ENCODE measurements around the gene PPP1R3G. TPM values are rescaled to one million over a fixed set of nuclear protein-coding genes. Genes with fewer than 3 reads are reported as not detected.
"Not testable (repeated sequence)": the region's sequence is repeated elsewhere in the genome, so short reads cannot be mapped to it uniquely, and the experiment has no call there.

PPP1R3G gene
- total RNA-seq, 1 donor, result 0.31 TPM

DNA sequence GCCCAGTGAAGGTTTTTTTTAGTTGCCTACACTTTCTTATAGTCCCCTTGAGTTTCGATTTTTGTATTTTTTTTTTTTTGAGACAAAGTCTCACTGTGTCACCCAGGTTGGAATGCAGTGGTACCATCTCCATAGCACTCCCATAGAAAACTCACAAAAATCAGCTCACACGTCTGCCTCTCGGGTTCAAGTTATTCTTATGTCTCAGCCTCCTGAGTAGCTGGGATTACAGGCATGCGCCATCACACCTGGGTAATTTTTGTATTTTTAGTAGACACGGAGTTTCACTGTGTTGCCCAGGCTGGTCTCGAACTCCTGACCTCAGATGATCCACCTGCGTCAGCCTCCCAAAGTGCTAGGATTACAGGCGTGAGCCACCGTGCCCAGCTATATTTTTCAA lies 24.7 kb upstream of the PPP1R3G start:
- not testable (repeated sequence) for H3K4me1 ChIP-seq (ENCODE audit: insufficient read depth, low read length); H3K9me3 ChIP-seq (ENCODE audit: low read depth, low read length); H3K4me3 ChIP-seq (ENCODE audit: low read length); H3K27me3 ChIP-seq (ENCODE audit: insufficient read depth, low read length)

GRCh38 chr6:5061152-5061551 lies 24.0 kb upstream of the PPP1R3G start:
- Histone ChIP-seq H3K9me3 (ENCODE audit: low read depth, low read length) (no peaks in the 10 kb centered on the region), H3K4me3 (ENCODE audit: low read length) (no peak overlapping the region), H3K27me3 (ENCODE audit: insufficient read depth, low read length) (no peaks in the 10 kb centered on the region), H3K4me1 (ENCODE audit: insufficient read depth, low read length) (no peaks in the 10 kb centered on the region)

DNA sequence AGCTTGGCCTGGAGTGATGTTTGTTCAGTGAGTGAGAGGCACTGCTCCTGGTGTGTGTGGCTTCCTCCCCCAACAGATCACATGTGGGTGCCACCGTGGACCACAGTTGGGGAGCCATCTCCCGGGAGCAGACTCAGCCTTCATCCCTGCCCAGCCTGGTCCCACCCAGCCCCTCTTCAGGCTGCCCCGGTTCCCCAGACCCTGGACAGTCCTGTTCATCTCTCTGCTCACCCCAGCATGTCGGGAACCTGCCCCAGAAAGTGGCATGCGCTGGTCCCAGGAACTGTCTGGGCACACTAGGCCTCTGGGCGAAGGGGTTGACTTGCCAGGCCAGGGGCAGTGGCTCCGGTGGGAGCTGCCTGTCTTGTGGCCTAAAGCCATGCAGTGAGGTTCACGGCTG lies 21.5 kb upstream of the PPP1R3G start:
- Histone ChIP-seq H3K4me1 (ENCODE audit: insufficient read depth, low read length) (no peaks in the 10 kb centered on the region), H3K9me3 (ENCODE audit: low read depth, low read length) (no peaks in the 10 kb centered on the region), H3K4me3 (ENCODE audit: low read length) (no peak overlapping the region), H3K27me3 (ENCODE audit: insufficient read depth, low read length) (no peaks in the 10 kb centered on the region)

DNA sequence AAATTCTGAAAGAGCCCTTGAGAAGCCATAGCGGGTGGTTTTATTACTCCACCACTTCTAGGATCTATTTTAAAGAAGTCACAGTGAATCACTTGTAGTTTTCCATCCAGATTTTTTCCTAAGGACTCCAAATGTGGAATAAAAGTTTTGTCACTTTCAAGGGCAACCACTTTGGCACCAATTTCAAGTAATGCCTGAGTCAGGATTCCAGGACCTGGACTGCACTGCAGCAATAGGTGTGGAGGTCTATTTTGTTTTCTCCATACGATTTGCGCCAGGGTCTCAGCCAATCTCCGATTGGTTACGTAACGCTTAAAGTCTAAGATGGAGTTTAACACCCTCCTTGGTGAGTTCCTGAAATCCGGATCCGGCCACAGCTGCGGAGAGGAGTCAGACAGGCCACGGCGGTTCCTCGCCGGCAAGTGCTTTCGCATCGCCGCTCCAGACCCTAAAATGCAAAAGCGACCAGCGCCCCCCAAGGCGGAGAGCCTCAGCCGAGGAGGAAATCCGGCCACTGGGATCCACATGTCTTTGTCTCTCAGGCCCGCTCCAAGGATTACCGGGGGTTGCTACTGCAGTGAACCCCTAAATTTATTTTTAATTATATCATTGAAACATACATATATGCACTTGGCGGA lies 18.6 kb upstream of the PPP1R3G start:
- no peaks in the 10 kb centered on the region for H3K9me3 ChIP-seq (ENCODE audit: low read depth, low read length)
- no peaks in the 10 kb centered on the region for H3K4me1 ChIP-seq (ENCODE audit: insufficient read depth, low read length)
- H3K4me3 ChIP-seq (ENCODE audit: low read length), result no peak overlapping the region
- no peaks in the 10 kb centered on the region for H3K27me3 ChIP-seq (ENCODE audit: insufficient read depth, low read length)

GRCh38 chr6:5067305-5067704 lies 17.8 kb upstream of the PPP1R3G start:
- H3K4me3 ChIP-seq (ENCODE audit: low read length), result no peak overlapping the region
- H3K9me3 ChIP-seq (ENCODE audit: low read depth, low read length), result no peaks in the 10 kb centered on the region
- no peaks in the 10 kb centered on the region for H3K4me1 ChIP-seq (ENCODE audit: insufficient read depth, low read length)
- H3K27me3 ChIP-seq (ENCODE audit: insufficient read depth, low read length), result no peaks in the 10 kb centered on the region

DNA sequence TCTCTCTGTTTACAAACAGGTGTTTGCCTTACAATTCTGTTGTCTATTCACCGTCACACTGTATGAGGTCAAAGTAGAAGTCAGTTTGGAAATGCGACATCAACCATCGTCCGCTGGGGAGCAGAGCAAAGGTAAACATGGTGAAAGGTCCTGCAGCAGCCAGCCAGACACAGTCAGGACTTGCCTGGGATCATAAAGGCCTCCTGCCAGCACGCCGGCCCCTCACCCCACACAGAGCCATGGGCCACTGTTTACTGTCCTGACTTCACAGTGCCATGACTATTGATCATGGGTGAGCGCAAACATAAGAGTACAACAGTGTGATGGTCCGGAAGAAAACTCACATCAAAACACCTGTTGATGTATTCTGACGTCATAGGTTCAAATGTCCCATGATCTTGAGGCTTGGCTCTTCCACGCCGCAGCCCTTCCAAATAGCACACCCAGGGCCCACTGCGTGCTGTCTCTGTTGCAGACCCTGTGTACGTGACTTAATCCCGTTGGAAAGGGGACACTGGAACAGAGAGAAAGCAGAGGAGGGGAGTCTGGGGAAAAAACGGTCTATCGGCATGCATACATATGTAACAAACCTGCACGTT lies 16.9 kb upstream of the PPP1R3G start:
- no peak overlapping the region for H3K4me3 ChIP-seq (ENCODE audit: low read length)
- no peaks in the 10 kb centered on the region for H3K9me3 ChIP-seq (ENCODE audit: low read depth, low read length)
- H3K4me1 ChIP-seq (ENCODE audit: insufficient read depth, low read length), result no peaks in the 10 kb centered on the region
- H3K27me3 ChIP-seq (ENCODE audit: insufficient read depth, low read length), result no peaks in the 10 kb centered on the region

DNA sequence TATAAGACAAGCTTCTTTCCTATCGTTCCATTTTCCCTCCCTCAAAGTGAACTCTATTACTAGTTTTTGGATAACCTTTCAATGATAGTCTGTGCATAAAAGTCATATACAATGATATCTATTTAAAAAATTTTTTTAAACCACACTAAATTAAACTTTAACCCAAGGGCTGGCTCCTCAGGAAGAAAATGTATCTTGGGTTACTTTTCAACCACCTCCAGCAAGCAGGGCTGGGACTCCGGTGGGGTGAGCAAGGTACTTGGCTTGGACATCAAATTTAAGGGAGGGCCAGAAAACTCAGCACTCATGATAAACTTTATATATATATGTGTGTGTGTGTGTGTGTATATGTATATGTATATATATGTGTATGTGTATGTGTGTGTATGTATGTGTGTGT lies 13.9 kb upstream of the PPP1R3G start:
- no peak overlapping the region for H3K4me3 ChIP-seq (ENCODE audit: low read length)
- H3K27me3 ChIP-seq (ENCODE audit: insufficient read depth, low read length), result no peaks in the 10 kb centered on the region
- no peaks in the 10 kb centered on the region for H3K4me1 ChIP-seq (ENCODE audit: insufficient read depth, low read length)
- H3K9me3 ChIP-seq (ENCODE audit: low read depth, low read length), result no peaks in the 10 kb centered on the region

DNA sequence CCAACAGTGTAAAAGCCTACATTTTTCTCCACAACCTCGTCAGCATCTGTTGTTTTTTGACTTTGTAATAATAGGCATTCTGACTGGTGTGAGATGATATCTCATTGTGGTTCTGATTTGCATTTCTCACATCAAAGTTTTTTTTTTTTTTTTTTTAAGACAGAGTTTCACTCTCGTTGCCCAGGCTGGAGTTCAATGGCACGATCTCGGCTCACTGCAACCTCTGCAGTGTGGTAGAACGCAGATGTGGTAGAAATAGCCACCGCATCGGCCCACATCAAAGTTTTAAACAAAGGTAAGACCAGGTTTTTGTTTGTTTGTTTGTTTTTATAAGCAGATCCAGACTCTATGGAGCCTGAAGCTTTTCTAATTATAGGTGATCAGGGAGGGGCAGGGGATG lies 12.7 kb upstream of the PPP1R3G start:
- H3K4me3 ChIP-seq (ENCODE audit: low read length), result no peak overlapping the region
- H3K4me1 ChIP-seq (ENCODE audit: insufficient read depth, low read length), result no peaks in the 10 kb centered on the region
- no peaks in the 10 kb centered on the region for H3K27me3 ChIP-seq (ENCODE audit: insufficient read depth, low read length)
- H3K9me3 ChIP-seq (ENCODE audit: low read depth, low read length), result no peaks in the 10 kb centered on the region

GRCh38 chr6:5073992-5074391 lies 11.1 kb upstream of the PPP1R3G start:
- H3K4me3 ChIP-seq (ENCODE audit: low read length), result no peak overlapping the region

GRCh38 chr6:5076931-5077330 lies 8.2 kb upstream of the PPP1R3G start:
- Histone ChIP-seq H3K9me3 (ENCODE audit: low read depth, low read length) (no peaks in the 10 kb centered on the region), H3K27me3 (ENCODE audit: insufficient read depth, low read length) (no peaks in the 10 kb centered on the region), H3K4me1 (ENCODE audit: insufficient read depth, low read length) (no peaks in the 10 kb centered on the region), H3K4me3 (ENCODE audit: low read length) (no peak overlapping the region)

More at GRCh38 chr6:5073992-5074391, 11.1 kb upstream of the PPP1R3G start:
- no peaks in the 10 kb centered on the region for H3K9me3 ChIP-seq (ENCODE audit: low read depth, low read length)
- H3K4me1 ChIP-seq (ENCODE audit: insufficient read depth, low read length), result no peaks in the 10 kb centered on the region
- no peaks in the 10 kb centered on the region for H3K27me3 ChIP-seq (ENCODE audit: insufficient read depth, low read length)

DNA sequence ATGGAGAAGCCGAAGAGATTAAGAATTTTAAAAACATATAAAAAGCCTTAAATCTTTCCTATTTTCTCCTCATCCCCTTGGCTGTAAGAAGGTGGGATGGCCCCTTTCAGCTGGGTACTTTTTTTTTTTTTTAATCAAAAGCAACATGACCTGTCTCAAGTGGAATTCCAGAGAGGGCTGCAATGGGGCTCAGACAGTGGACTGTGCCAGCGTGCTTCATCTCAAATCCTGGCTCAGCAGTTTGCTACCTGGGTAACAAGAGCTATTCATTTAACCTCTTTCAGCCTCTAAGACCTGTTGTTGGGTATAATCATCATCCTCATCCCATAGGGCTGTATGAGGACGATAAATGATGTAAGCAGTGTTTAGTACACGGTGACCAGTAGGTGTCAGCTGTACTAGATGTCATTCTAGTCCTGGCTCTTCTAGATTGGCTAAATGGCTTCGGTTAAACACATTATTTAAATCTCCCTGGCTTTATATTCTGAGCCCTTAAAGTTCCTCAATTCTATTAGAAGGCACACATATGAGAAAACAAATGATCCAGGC lies 6.9 kb upstream of the PPP1R3G start:
- H3K4me3 ChIP-seq (ENCODE audit: low read length), result no peak overlapping the region
- H3K9me3 ChIP-seq (ENCODE audit: low read depth, low read length), result no peaks in the 10 kb centered on the region
- H3K4me1 ChIP-seq (ENCODE audit: insufficient read depth, low read length), result no peaks in the 10 kb centered on the region
- peaks cover 3% of the 10 kb centered on the region for H3K27me3 ChIP-seq (ENCODE audit: insufficient read depth, low read length)

DNA sequence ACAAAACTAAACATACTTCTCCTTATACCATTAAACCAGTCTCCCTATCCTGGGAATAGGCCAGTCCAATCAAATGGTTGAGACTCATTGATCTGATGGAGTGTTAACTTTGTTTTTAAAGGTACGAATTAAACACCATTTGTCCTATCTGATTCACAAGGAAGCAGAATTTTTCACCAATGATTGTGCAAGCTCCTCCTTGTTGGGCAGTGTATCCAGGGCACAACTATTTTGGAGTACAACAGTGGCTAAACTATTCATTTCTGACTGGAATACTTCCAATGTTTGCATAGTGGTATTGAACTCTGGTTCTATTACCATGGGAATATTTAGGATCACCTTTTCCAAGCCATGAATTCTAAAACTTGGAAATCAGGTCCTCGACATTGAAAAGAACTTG lies 5.4 kb upstream of the PPP1R3G start:
- no peaks in the 10 kb centered on the region for H3K9me3 ChIP-seq (ENCODE audit: low read depth, low read length)
- H3K4me3 ChIP-seq (ENCODE audit: low read length), result no peak overlapping the region
- peaks cover 13% of the 10 kb centered on the region for H3K27me3 ChIP-seq (ENCODE audit: insufficient read depth, low read length)
- peaks cover 4% of the 10 kb centered on the region for H3K4me1 ChIP-seq (ENCODE audit: insufficient read depth, low read length)

- H3K9me3 ChIP-seq (ENCODE audit: low read depth, low read length), result no peaks in the 10 kb centered on the region
- H3K4me3 ChIP-seq (ENCODE audit: low read length), result no peak overlapping the region
- H3K27me3 ChIP-seq (ENCODE audit: insufficient read depth, low read length), result peaks cover 16% of the 10 kb centered on the region
- peaks cover 10% of the 10 kb centered on the region for H3K4me1 ChIP-seq (ENCODE audit: insufficient read depth, low read length)
Observed at GRCh38 chr6:5080574-5080973, 4.6 kb upstream of the PPP1R3G start.

- peaks cover 17% of the 10 kb centered on the region for H3K4me1 ChIP-seq (ENCODE audit: insufficient read depth, low read length)
- peaks cover 20% of the 10 kb centered on the region for H3K27me3 ChIP-seq (ENCODE audit: insufficient read depth, low read length)
- no peak overlapping the region for H3K4me3 ChIP-seq (ENCODE audit: low read length)
- no peaks in the 10 kb centered on the region for H3K9me3 ChIP-seq (ENCODE audit: low read depth, low read length)
Observed at GRCh38 chr6:5081182-5081581, 4.0 kb upstream of the PPP1R3G start.

GRCh38 chr6:5081955-5082354 lies 3.2 kb upstream of the PPP1R3G start:
- Histone ChIP-seq H3K4me3 (ENCODE audit: low read length) (no peak overlapping the region), H3K4me1 (ENCODE audit: insufficient read depth, low read length) (peaks cover 24% of the 10 kb centered on the region), H3K27me3 (ENCODE audit: insufficient read depth, low read length) (peaks cover 28% of the 10 kb centered on the region), H3K9me3 (ENCODE audit: low read depth, low read length) (no peaks in the 10 kb centered on the region)

Measured in mononuclear cell (primary cell).